Thoracic aorta (tissue), 2 donors: ENCODE measurements around the gene SNPH. TPM values are rescaled to one million over a fixed set of nuclear protein-coding genes. Genes with fewer than 3 reads are reported as not detected.
A peak's percentile ranks its signal among the peaks of the same experiment; 100 is the strongest.

Experiments used
- ATAC-seq: fragments of 150-250 bp; one replicate; pipeline ENCODE4 v1.8.0; 2017; ENCODE audit warnings: low read depth; ENCODE audit not compliant: insufficient number of reproducible peaks, low FRiP score
- DNase-seq: peaks from one replicate; pipeline ENCODE4 v3.0.0-alpha.2; 2020; ENCODE audit warnings: low spot score
- H3K27ac ChIP-seq, 2 donors: fragments of 200-600 bp; sonication (generic); 1 replicate in 1 of 2; 2 replicates in 1 of 2; pipeline ENCODE4 v1.5.1; 2016; ENCODE audit warnings: mild to moderate bottlenecking in 2 of 2, moderate library complexity in 2 of 2
- H3K27me3 ChIP-seq: fragments of 200-600 bp; sonication (generic); replicated peaks from 2 replicates; pipeline ENCODE4 v1.6.0; 2016; ENCODE audit warnings: mild to moderate bottlenecking; ENCODE audit not compliant: insufficient read depth
- H3K36me3 ChIP-seq: fragments of 200-600 bp; sonication (generic); one replicate; pipeline ENCODE4 v1.5.1; 2016
- H3K4me1 ChIP-seq, 2 donors: fragments of 200-600 bp; sonication (generic); 1 replicate in 1 of 2; 2 replicates in 1 of 2; pipeline versions ENCODE4 v1.5.1 to v1.6.0; 2016; ENCODE audit warnings: low read depth in 2 of 2, mild to moderate bottlenecking in 1 of 2; ENCODE audit not compliant: control insufficient read depth in 1 of 2
- H3K4me3 ChIP-seq: fragments of 200-600 bp; sonication (generic); 2 replicates; pipeline ENCODE4 v1.5.1; 2016; ENCODE audit warnings: mild to moderate bottlenecking
- H3K9me3 ChIP-seq: fragments of 200-600 bp; sonication (generic); 2 replicates; pipeline ENCODE4 v1.5.1; 2016
- CTCF ChIP-seq: fragments of 200-600 bp; sonication (generic); IDR thresholded peaks from one replicate; pipeline ENCODE4 v1.5.1; 2019; ENCODE audit warnings: antibody characterized with exemption
- total RNA-seq, 2 donors: library from RNA; depleted of rRNA; stranded (reverse); fragments of >200 nt; gene quantifications; one replicate each; pipeline versions ENCODE4 v1.1.0 to v1.2.3, GENCODE V29; 2016

The SNPH gene
- total RNA-seq, 2 donors from 2014 or later, result 13.4 to 14.6 TPM

- Histone ChIP-seq H3K9me3 (no peaks in the 10 kb centered on the region), H3K4me3 (no peak overlapping the region), H3K27me3 (no peaks in the 10 kb centered on the region), H3K27ac (no peak overlapping the region), H3K36me3 (no peaks in the 10 kb centered on the region), H3K4me1 (no peaks in the 10 kb centered on the region)
- DNase-seq (no peak), ATAC-seq (no peak)
- TF ChIP-seq CTCF, result no peak
Measured at GRCh38 chr20:1254254-1254653, 11.8 kb upstream of the SNPH start.

GRCh38 chr20:1255675-1256074 is 10.4 kb upstream of the SNPH start:
- no peak for ATAC-seq
- Histone ChIP-seq H3K4me3 (no peak overlapping the region), H3K27ac (no peak overlapping the region), H3K9me3 (no peaks in the 10 kb centered on the region), H3K27me3 (no peaks in the 10 kb centered on the region), H3K4me1 (no peaks in the 10 kb centered on the region), H3K36me3 (no peaks in the 10 kb centered on the region)
- DNase-seq, result no peak
- TF ChIP-seq CTCF, result no peak

- H3K9me3 ChIP-seq, result no peaks in the 10 kb centered on the region
- H3K4me1 ChIP-seq, result peaks cover 3 to 12% of the 10 kb centered on the region in 2 donors
- H3K27ac ChIP-seq, result no peak overlapping the region
- DNase-seq, result no peak
- H3K27me3 ChIP-seq, result no peaks in the 10 kb centered on the region
- no peak overlapping the region for H3K4me3 ChIP-seq
- no peak for TF ChIP-seq CTCF
- no peak for ATAC-seq
- H3K36me3 ChIP-seq, result no peaks in the 10 kb centered on the region
Measured at GRCh38 chr20:1263853-1264252, 2.2 kb upstream of the SNPH start.

- no peak overlapping the region for H3K27ac ChIP-seq
- H3K4me3 ChIP-seq, result no peak overlapping the region
- no peaks in the 10 kb centered on the region for H3K9me3 ChIP-seq
- H3K36me3 ChIP-seq, result no peaks in the 10 kb centered on the region
- H3K27me3 ChIP-seq, result no peaks in the 10 kb centered on the region
- no peak for TF ChIP-seq CTCF
- ATAC-seq (no peak), DNase-seq (no peak)
- H3K4me1 ChIP-seq, result peaks cover 3 to 12% of the 10 kb centered on the region in 2 donors
Measured at GRCh38 chr20:1264727-1265126, 1.4 kb upstream of the SNPH start.

GRCh38 chr20:1265226-1265915 is 723 bp upstream of the SNPH start:
- Histone ChIP-seq H3K9me3 (no peaks in the 10 kb centered on the region), H3K27me3 (no peaks in the 10 kb centered on the region), H3K4me1 (peaks cover 3 to 12% of the 10 kb centered on the region in 2 donors), H3K4me3 (peak overlapping the region; percentile 82), H3K27ac (no peak overlapping the region), H3K36me3 (no peaks in the 10 kb centered on the region)
- no peak for ATAC-seq
- DNase-seq, result no peak
- TF ChIP-seq CTCF, result no peak
